Body of pancreas (tissue), 4 donors: ENCODE results near the gene TBX5. TPM values are rescaled to one million over a fixed set of nuclear protein-coding genes. Genes with fewer than 3 reads are reported as not detected.

Source experiments
- ATAC-seq: fragments of 150-250 bp; one replicate; pipeline ENCODE4 v1.9.1; 2016
- DNase-seq, 4 donors: peaks; one replicate each; pipeline ENCODE4 v3.0.0-alpha.2; 2019
- H3K27ac ChIP-seq, 4 donors: fragments of 200-600 bp; sonication (generic); 1 replicate in 3 of 4; 2 replicates in 1 of 4; pipeline versions ENCODE4 v1.5.1 to v1.6.1; 2016 to 2019; ENCODE audit warnings: mild to moderate bottlenecking in 1 of 4, mixed read lengths in 1 of 4, moderate library complexity in 1 of 4
- H3K27me3 ChIP-seq, 2 donors: fragments of 200-600 bp; sonication (generic); one replicate each; pipeline ENCODE4 v1.6.0; 2016; ENCODE audit warnings: mild to moderate bottlenecking in 1 of 2
- H3K36me3 ChIP-seq, 2 donors: fragments of 200-600 bp; sonication (generic); replicated peaks in 1 of 2; 2 replicates each; pipeline ENCODE4 v1.5.1; 2016; ENCODE audit warnings: low read depth in 2 of 2; ENCODE audit not compliant: insufficient read depth in 1 of 2
- H3K4me1 ChIP-seq: fragments of 200-600 bp; sonication (generic); one replicate; pipeline ENCODE4 v1.6.0; 2016
- H3K4me3 ChIP-seq, 2 donors: fragments of 200-600 bp; sonication (generic); 1 replicate in 1 of 2; 2 replicates in 1 of 2; pipeline ENCODE4 v1.5.1; 2016 to 2019
- H3K9me3 ChIP-seq, 3 donors: fragments of 200-600 bp; sonication (generic); 1 replicate in 2 of 3; 2 replicates in 1 of 3; pipeline ENCODE4 v1.5.1; 2016
- POLR2A ChIP-seq, 3 donors: fragments of 450-650 bp; IDR thresholded peaks; one replicate each; pipeline ENCODE4 v1.6.1; 2016; ENCODE audit warnings: antibody characterized with exemption in 3 of 3, mild to moderate bottlenecking in 2 of 3
- WGBS, 2 donors: methylation state at CpG; one replicate each; pipeline ENCODE4 v1.1.5; 2017; 5-methylcytosine and 5-hydroxymethylcytosine counted together
- intact Hi-C: fragments of 100-400 bp; cut with DNase I; formaldehyde crosslinking; loops from one replicate; pipeline ENCODE4 v1.15.1; 2023
- total RNA-seq, 2 donors: library from RNA; depleted of rRNA; stranded (reverse); fragments of >200 nt; gene quantifications; one replicate each; pipeline ENCODE4 v1.1.0, GENCODE V29; 2016
- TF ChIP-seq, protein P1 (sequence below), 7 experiments: fragments of 450-650 bp in 4 of 7; fragments of 200-600 bp in 3 of 7; sonication (generic) in 3 of 7; IDR thresholded peaks; one replicate each; pipeline ENCODE4 v1.5.1; 2016 to 2019; ENCODE audit warnings: antibody characterized with exemption in 7 of 7

Gene TBX5
- total RNA-seq, 2 donors from 2014 or later: not detected

DNA sequence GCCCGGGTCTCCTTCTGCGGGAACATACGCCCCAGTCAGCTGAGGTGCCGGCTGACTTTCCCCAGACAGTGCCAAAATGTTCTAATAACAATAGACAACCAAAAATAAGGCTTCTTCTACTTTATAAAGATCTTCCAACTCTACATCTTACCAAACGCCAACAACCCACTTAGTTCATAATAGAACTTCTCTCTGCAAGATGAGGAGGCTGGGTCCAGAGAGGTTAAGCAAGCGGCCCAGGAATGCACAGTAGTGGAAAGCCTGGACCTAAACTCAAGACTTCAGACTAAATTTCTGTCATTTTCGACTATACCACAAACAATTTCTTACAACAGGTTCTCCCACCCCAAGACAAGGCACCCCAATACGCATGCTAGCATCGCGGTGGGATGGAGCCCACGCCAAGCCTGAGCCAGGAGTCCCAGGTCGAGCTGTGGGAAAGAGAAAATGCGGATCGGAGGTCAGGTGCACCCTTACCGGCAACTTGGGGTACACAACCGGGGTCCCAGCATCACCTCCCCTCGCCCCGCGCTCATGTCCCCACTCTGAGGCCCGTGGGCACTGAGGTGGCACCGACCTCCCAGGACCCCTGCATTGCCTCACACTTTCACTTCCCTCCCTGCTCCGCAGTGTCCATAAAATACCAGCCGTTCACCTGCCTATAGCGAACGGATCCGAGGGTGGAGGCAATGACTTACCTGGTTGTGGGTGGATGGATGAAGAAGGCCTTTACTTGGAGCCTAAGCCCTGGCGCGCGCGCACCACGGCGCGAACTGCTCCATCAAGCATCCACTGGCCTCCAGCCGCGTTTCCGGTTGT, 42.1 kb upstream of the TBX5 start:
- Histone ChIP-seq H3K36me3 (no peaks in the 10 kb centered on the region), H3K4me1 (no peaks in the 10 kb centered on the region), H3K27me3 (peaks cover 0 to 16% of the 10 kb centered on the region in 2 donors), H3K27ac (no peak overlapping the region), H3K4me3 (no peak overlapping the region), H3K9me3 (no peaks in the 10 kb centered on the region)
- DNase-seq (no peak), ATAC-seq (no peak)
- TF ChIP-seq, protein P1, sequence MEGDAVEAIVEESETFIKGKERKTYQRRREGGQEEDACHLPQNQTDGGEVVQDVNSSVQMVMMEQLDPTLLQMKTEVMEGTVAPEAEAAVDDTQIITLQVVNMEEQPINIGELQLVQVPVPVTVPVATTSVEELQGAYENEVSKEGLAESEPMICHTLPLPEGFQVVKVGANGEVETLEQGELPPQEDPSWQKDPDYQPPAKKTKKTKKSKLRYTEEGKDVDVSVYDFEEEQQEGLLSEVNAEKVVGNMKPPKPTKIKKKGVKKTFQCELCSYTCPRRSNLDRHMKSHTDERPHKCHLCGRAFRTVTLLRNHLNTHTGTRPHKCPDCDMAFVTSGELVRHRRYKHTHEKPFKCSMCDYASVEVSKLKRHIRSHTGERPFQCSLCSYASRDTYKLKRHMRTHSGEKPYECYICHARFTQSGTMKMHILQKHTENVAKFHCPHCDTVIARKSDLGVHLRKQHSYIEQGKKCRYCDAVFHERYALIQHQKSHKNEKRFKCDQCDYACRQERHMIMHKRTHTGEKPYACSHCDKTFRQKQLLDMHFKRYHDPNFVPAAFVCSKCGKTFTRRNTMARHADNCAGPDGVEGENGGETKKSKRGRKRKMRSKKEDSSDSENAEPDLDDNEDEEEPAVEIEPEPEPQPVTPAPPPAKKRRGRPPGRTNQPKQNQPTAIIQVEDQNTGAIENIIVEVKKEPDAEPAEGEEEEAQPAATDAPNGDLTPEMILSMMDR (IDR thresholded peaks at IDR 0.05): no peak
- TF ChIP-seq POLR2A (IDR thresholded peaks at IDR 0.05): no peak
- intact Hi-C loops: no loop called here
- 2% methylated on average over 36 of the region's 36 CpGs for WGBS, 2 donors

DNA sequence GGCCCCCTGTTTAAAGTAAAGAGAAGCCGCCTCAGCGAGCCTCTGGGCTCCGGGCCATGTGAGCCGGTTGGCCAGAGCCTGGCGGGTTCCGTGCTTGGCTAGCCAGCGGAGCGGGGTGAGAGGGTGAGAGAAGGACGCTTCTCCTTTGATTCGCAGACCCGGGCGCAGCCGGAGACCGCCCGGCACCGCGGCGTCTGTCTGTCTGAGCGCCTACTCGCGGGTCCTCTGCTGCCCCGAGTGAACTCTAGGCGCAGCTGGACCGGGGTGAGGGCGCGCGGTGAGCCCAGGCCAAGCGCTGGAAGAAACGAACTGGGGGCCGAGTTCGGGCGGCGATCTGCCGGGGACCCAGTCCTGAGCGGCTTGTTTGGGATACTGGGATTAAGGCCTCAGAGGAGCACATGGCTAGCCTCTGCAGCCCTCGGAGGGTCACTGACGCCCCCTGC, 41.4 kb upstream of the TBX5 start:
- DNase-seq (no peak), ATAC-seq (no peak)
- Histone ChIP-seq H3K9me3 (no peaks in the 10 kb centered on the region), H3K4me3 (no peak overlapping the region), H3K36me3 (no peaks in the 10 kb centered on the region), H3K4me1 (no peaks in the 10 kb centered on the region), H3K27ac (no peak overlapping the region), H3K27me3 (peaks cover 0 to 12% of the 10 kb centered on the region in 2 donors)
- 0% methylated on average over 5 to 37 of the region's 37 CpGs for WGBS, 2 donors
- no peak for TF ChIP-seq POLR2A (IDR thresholded peaks at IDR 0.05)
- TF ChIP-seq, protein P1 (IDR thresholded peaks at IDR 0.05): no peak
- intact Hi-C loops: no loop called here

DNA sequence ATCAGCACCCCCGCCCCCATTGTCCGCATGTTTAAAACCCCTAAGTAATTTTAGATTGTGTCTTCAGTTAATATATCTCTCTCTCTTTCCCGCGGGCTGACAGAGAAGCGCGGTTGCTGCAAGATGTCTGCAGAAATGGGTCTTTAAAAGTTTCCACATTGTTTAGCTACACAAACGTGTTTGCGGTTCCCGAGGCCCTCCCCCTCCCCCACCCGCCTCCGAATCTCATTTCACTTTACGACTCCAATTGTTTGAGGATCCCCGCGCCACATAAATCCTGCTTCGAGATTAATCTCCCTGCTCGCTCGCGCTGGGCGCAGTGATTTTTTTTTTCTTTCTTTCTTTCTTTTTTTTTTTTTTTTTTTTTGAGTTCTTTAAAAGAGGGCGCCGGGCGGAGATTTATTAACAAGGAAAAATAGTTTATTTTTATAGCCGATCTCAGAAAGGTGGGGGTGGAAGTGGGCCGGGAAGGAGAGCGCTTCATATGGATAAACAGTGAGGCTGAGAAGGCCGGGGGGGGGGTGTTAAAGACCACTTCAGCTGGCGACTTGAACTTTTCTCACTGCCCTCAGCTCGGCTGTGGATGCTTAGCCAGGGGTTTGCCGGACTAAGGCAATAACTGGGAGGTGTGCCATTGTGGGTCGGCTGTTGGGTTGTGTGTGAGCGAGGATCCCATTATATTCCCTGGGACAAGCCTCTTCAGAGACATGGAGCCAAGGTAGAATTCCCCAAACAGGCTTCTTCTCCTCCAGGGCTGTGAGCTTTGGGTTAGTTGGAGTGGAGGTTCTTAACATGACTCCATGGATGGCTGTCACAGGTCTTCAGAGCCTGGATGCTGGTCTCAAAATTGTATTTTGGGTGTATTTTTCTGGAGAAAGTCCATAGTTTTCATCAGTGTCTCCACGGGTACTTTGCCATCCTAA, 39.7 kb upstream of the TBX5 start:
- Histone ChIP-seq H3K27ac (no peak overlapping the region), H3K4me1 (no peaks in the 10 kb centered on the region), H3K4me3 (no peak overlapping the region), H3K36me3 (no peaks in the 10 kb centered on the region), H3K9me3 (no peaks in the 10 kb centered on the region), H3K27me3 (peaks cover 0 to 12% of the 10 kb centered on the region in 2 donors)
- no peak for TF ChIP-seq POLR2A (IDR thresholded peaks at IDR 0.05)
- TF ChIP-seq, protein P1 (IDR thresholded peaks at IDR 0.05): no peak
- DNase-seq (no peak), ATAC-seq (no peak)
- intact Hi-C loops: no loop called here
- WGBS, 2 donors: 2 to 3% methylated on average over 32 of the region's 32 CpGs

DNA sequence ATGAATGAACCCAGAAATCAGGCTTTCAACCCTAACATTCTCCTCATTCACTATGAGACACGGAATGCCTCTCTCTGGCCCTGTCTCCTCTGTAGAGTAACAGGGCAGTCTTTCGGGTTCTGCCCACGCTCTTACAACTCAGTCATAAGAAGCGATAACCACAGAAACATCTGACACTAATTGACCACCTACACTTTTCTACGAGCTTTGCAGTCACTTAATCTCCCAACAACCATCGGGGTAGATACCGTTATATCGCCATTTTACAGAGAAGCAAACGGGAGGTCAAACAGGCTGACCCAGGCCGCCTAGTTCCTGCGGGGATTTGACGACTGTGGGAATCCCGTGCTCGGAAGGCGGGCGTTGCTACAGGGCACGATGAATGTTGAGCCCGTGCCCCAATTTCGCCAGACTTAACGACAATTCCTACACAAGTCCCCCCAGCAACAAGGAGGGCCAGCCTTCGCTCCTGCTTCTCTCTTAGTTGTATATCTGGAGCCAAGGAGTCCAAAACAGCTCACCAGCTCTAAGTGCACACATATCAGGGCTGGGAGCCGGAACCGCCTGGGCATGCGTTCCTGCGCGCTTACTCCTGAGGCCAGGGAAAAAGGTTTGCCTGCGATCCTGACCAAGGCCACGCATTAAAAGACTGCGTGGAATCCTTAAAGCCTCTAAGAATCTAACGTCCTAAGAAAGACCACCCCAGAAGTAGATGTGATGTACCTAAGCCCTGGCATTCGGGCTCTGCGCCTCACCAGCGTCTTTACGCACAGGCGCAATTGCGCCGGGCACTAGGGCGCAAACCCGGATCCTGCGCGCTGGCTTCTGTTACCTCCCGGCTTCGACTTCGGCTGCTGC, 38.7 kb upstream of the TBX5 start:
- Histone ChIP-seq H3K36me3 (no peaks in the 10 kb centered on the region), H3K9me3 (no peaks in the 10 kb centered on the region), H3K4me3 (no peak overlapping the region), H3K4me1 (no peaks in the 10 kb centered on the region), H3K27ac (no peak overlapping the region), H3K27me3 (peaks cover 0 to 12% of the 10 kb centered on the region in 2 donors)
- 2 to 5% methylated on average over 28 to 44 of the region's 44 CpGs for WGBS, 2 donors
- ATAC-seq (no peak), DNase-seq (no peak)
- TF ChIP-seq, protein P1 (IDR thresholded peaks at IDR 0.05): no peak
- no peak for TF ChIP-seq POLR2A (IDR thresholded peaks at IDR 0.05)
- intact Hi-C loops: no loop called here
